NCI-H774 (cell line): ENCODE results near the gene FAM98A.
A peak's percentile ranks its signal among the peaks of the same experiment; 100 is the strongest.

Experiments
- DNase-seq: peaks from one replicate; lab custom pipeline; 2025; lab: John Stamatoyannopoulos, UW

Gene FAM98A

DNA sequence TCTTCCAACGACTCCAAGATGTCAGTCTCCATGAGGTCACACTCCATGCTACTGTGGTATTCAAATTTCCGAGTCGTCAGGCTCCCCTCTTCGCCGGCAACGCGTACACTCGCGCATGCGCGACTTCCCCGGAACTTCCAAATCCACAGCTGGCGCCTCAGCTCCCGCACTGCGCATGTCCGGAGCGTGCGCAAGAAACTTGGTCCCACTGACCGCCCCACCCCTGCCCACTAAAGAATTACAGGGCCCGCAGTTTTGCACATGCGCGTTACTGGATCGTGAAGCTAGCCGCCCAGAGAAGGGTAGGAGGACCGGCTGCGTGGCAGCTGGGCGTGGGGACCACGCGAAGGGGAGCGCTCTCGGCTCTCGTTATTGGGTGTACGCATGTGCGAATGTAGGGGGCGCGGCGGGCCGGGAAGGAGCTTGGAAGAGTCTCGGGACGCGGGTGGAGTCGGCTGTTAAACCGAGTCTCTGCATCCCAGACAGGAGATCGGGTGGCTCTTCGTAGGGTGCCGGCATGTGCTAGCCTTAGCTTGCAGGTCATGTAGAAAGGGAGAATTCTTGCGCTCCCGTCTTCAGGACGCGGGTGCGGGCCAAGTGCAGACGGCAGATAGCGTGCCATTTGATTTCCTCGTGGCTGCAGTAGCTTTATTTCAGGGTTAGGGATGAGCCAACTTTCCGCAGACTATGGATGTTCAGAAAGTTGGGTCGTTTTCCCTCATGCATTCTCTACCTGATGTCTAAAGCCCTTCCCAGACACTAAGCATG is at the start of gene FAM98A:
TSS of gene FAM98A (minus strand) at position 125 of the 768 bp plus-strand sequence. CDS start at position 47, 78 bp downstream.
- peak; percentile 94 for DNase-seq

DNA sequence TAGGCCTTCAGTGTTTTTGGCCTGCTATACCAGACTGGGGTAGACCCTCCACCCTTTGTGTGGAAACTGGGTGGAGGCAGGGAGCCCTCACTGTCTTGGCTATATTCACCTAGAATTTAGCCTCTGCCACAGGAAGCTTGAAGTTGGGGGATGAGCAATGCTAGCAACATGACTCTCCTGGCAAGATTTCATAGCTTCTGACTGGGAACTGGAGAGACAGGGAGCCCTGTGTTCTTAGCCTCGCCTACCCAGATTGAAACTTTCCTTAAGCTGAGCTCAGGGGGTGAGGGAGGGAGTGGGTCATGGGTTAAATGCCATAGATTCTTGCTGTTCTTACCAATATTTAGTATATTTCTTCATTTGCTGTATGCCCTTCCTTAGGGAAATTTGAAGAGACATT is 46.8 kb upstream of the FAM98A start:
- no peak for DNase-seq

DNA sequence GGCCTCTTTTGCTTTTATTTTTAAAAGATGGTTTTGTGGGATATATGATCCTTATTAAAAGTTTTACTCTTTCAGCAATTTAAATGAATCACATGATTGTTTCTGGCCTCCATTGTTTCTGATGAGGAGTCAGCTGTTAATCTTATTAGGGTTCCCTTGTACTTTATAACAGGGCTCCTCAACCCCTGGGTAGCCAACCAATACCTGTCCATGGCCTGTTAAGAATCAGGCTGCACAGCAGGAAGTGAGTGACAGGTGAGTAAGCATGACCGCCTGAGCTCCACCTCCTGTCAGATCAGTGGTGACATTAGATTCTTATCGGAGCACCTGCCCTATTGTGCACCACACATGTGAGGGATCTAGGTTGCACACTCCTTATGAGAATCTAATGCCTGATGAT is 45.1 kb upstream of the FAM98A start:
- DNase-seq = no peak

DNA sequence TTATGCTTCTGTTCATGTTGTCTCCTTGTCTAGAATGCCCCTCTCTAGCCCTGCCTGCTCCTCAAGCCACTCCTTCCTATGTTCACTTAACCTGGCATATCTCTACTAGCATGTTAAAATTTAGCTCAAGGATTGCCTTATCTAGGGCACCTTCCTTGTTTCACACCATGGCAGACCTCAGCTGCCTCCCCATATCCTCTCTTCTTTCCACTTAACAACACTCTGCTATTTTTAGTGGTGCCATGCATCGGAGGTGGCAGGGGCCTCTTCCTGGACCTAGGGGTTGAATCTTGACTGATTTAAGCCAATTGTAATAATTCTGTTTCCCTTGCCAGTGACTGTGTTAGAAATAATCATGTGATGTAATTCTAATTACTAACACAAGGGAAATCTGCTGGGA is 36.9 kb upstream of the FAM98A start:
- no peak for DNase-seq

DNA sequence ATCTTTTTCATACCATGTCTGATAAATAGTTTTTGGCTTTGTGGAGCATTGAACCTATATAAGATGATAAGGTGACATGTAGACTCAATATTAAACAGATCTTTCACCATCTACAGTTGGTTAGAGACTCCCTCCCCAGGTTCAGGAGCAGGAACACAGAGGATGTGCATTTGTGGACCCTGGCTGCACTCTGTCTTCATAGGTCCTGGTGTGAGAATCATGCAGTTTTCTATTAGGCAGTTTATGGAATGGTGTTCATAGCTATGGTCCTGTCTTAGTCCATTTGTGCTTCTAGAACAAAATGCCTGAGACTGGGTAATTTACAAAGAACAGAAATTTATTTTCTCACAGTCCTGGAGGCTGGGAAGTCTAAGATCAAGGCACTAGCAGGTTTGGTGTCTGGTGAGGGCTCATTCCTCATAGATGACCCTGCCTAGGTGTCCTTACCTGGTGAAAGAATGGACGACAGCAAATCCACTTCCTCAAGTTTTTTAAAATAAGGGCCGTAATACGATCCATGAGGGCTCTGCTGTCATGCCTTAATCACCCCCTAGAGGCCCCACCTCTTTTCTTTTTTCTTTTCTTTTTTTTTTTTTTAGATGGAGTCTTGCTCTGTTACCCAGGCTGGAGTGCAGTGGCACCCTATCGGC is 35.3 kb upstream of the FAM98A start:
- no peak for DNase-seq

- DNase-seq = no peak
Observed at GRCh38 chr2:33633315-33633714, 34.2 kb upstream of the FAM98A start.

GRCh38 chr2:33632831-33633230 is 33.7 kb upstream of the FAM98A start:
- no peak for DNase-seq

DNA sequence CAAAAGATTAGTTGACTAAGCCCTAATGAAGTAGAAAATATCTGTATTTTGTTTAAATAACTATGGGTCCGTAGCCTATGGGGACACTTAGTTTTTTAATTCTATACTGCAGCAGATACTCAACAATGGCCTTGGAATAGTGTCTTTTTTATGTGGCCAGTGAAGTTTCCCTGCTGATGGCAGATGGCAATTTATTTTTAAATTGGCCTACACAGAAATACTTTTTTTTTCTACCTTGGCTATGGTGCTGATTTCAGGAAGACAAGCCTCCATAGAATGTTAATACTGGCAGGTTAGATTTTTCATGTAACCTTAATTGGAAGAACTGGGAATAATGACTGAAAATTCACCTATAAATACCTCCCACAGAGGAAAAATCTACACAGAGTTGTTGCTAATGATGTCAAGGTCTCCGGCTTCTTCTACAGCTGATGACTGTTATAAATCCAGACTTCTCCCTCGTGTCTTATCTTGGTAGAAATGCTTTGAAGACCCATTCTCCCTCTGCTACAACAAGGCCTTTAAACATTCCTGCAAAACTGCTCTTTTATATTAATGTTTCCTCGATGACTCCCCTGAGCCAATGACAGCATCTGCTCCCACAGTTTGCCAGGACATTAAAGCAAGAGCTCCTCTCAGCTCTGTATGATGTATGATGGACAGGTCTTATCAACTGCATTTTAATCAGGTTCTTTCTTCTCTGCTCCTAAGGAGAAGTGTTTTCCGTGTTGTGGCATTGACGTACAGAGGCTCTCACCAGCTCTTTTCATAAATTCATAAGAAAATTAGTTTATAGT is 29.1 kb upstream of the FAM98A start:
- no peak for DNase-seq

DNA sequence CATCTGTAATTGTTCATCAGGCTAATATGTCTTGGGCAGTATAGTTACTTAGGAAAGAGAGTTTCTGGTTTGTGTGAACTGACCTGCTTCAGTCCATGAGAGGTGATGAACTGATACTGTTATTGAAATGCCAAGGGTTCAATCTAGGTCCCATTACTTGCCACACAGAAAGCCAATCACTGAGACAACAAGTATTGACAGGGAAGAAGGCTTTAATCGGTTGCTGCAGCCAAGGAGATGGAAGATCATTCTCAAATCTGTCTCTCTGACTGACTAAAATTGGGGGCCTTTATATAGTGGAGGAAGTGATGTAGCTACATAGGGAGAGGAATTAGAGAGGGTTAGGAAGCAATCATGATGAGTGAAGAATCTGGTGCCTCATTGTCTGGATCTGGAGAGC is 19.9 kb upstream of the FAM98A start:
- DNase-seq = no peak

DNA sequence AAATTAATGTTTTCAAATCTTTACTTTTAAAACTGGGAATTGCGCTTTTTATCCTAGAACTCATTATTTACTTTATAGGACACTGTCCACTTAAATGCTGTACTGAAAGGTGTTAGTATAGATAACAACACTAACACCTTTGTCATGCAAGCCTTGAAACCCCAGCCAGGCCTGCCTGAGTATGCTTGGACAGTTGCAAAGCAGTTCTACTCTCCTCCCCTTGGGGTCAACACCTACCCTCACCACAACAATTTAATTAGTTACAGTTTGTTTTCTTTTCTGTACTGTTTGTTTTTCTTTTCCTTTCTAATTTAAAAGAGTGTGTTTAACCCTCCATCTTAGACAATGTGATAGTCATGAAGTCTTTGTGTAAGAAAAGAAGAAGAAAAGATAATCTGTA is 18.9 kb upstream of the FAM98A start:
- no peak for DNase-seq

DNA sequence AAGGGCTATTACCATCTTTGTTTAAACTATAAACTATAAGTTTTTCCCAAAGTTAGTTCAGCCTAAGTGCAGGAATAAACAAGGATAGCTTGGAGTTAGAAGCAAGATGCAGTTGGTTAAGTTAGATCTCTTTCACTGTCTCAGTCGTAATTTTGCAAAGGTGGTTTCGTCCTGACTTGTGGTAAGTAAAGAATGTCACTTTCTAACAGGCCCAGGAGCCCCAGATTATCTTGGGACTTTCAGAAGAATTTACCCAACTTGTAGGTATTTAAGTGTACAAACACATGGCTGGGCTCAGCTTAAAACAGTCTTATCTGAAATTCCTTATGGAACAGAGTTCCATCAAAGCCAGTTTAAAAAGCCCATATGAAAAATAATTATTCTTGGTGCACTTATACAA is 18.3 kb upstream of the FAM98A start:
- no peak for DNase-seq

GRCh38 chr2:33616873-33617272 is 17.8 kb upstream of the FAM98A start:
- DNase-seq = no peak

GRCh38 chr2:33614190-33614589 is 15.1 kb upstream of the FAM98A start:
- DNase-seq = no peak

DNA sequence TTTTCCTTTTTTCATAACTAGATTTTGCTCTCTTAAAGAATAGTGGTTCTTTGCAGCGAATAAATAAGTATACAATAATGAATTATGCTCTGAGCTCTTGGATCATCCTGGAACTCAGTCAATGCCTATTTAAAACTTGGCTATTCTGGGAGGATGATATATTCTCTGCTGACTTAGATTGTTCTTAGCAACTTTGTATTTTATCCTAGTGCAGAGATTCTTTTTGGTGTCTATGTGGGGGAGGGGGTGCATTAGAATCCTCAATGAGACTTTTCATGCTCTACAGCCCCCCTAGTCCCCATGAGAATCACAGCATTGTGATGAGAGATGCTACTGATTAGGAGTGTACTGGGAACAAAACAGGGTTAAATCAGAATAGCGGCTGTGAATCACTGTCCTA is 8.8 kb upstream of the FAM98A start:
- no peak for DNase-seq

DNA sequence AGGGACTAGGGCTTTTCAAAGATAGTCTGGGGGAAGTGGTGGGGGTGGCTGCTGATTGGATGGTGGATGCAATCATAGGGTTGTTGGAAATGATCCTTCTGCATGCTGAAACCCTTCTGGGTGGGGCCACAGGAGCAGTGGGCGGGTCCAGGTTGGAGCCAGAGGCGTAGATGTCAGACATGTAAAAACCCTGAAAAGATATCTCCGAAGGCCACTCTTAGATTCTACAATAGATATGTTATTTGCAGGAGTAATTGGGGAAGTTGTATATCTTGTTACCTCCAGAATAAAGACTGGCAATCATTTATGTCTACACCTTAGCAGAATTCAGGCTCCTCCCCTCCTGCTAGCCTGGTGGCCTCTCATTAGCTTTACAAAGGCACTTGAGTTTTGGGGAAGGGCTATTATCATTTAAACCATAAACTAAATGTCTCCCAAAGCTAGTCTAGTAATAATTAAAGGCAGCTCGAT is 8.2 kb upstream of the FAM98A start:
- no peak for DNase-seq

GRCh38 chr2:33606622-33607021 is 7.5 kb upstream of the FAM98A start:
- no peak for DNase-seq

- no peak for DNase-seq
Observed at GRCh38 chr2:33606100-33606499, 7.0 kb upstream of the FAM98A start.

DNA sequence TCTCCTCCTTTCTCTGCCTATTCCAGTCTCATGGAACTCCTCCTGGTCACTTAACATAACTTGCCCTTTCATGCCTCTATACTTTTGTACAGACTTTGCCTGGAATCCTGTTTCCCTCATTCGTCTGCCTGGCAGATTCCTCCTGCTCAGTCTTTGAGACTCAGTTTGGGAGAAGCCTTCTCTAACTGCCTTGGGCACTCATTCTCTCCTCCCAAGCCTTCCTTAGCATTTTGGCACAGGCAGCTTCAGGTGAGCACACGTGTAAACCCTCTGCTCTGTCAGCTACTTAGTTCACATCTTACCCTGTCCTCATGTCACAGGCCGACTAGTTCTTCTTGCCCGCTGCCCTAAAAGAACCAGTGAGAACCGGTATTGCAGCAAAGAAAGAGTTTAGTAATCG is 6.0 kb upstream of the FAM98A start:
- no peak for DNase-seq

GRCh38 chr2:33603416-33603815 is 4.3 kb upstream of the FAM98A start:
- DNase-seq = no peak

DNA sequence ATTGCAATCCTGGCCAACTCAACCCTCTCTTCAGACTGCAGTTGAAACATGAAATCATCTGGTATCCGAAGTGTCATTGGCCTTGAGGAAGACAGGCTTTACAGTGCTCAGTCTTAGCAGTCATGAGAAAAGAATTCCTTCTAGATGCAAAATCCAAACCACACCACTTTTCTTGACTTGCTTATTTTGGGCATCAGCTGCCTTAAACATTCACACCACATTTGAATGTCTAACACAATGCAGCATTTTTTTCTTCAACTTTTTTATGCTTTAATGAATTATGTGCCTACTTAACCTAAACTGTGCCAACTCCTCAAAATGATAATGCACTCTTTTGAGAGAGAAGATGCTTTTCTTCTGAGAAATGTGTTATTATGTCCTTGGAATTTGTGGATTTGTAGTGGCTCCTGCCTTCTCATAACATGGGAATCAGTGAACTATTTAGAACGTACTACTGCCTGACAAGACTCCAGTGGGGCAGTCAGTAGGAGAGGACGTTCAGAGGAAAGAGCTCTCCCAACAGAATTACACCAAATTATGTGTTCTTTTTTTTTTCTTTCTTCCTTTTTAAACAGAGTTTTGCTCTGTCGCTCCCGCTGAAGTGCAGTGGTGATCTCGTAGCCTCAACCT is 3.2 kb upstream of the FAM98A start:
- DNase-seq = no peak

GRCh38 chr2:33599943-33600192 is 769 bp upstream of the FAM98A start:
- no peak for DNase-seq

DNA sequence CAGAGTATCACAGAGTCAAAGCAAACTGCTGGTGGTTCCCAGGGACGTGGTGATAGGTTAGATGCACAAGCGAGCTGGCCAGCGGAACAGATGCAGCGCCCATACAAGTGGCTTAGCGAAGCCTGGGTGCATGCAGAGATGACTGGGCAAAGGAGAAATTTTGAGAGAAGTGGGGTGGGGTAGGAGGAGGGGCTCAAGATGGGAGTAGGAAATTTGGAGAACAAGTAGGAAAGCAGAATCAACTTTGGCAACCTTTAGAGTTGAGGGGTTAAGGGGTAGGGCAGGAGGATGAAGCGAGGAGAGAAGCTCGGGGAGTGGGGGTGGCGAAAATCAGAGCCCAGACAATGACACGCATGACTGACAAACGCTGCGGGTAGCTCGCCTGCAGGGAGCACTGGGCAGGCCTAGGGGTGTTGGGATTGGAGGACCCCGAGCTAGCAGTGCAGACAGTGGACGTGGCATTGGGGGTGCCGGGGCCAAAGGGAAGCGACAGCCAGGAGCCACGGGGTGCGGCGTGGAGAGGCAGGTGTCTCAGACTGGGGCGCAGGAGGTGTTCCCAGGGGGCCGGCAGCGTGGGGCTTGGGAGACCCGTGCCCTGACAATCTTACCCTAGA is 431 bp downstream of the FAM98A start:
- no peak for DNase-seq
